MM.1S (cell line): ENCODE data around the gene ZNF362.

Source experiments
- DNase-seq: peaks from one replicate; pipeline ENCODE4 v3.0.0-alpha.2; 2015
- H2AFZ ChIP-seq: fragments of 300-600 bp; sonication (generic); 2 replicates; pipeline ENCODE4 v1.6.0; 2016; ENCODE audit warnings: antibody characterized with exemption, low read length
- H3F3A ChIP-seq: fragments of 300-600 bp; sonication (generic); 2 replicates; pipeline ENCODE4 v1.6.1; 2016; ENCODE audit warnings: mild to moderate bottlenecking, antibody characterized with exemption, low read length, moderate library complexity, mixed read lengths; ENCODE audit not compliant: insufficient read depth
- H3K27ac ChIP-seq: fragments of 300-600 bp; sonication (generic); 2 replicates; pipeline ENCODE4 v1.5.1; 2016; ENCODE audit warnings: mild to moderate bottlenecking, low read length
- H3K27me3 ChIP-seq: fragments of 300-600 bp; sonication (generic); replicated peaks from 2 replicates; pipeline ENCODE4 v1.6.0; 2016; ENCODE audit warnings: low read length; ENCODE audit not compliant: insufficient read depth
- H3K36me3 ChIP-seq: fragments of 300-600 bp; sonication (generic); replicated peaks from 2 replicates; pipeline ENCODE4 v1.6.1; 2016; ENCODE audit warnings: mild to moderate bottlenecking, low read length, mixed read lengths; ENCODE audit not compliant: insufficient read depth
- H3K4me1 ChIP-seq: fragments of 300-600 bp; sonication (generic); 2 replicates; pipeline ENCODE4 v1.6.1; 2016; ENCODE audit warnings: low read length, mixed read lengths
- H3K4me2 ChIP-seq: fragments of 300-600 bp; sonication (generic); 2 replicates; pipeline ENCODE4 v1.6.0; 2016; ENCODE audit warnings: low read depth, low read length
- H3K4me3 ChIP-seq: fragments of 300-600 bp; sonication (generic); 2 replicates; pipeline ENCODE4 v1.5.1; 2016; ENCODE audit warnings: low read length, mixed read lengths
- H3K79me2 ChIP-seq: fragments of 300-600 bp; sonication (generic); 2 replicates; pipeline ENCODE4 v1.6.1; 2016; ENCODE audit warnings: mixed run types, low read length, mixed read lengths
- H3K9ac ChIP-seq: fragments of 300-600 bp; sonication (generic); 2 replicates; pipeline ENCODE4 v1.6.1; 2016; ENCODE audit warnings: low read length, mixed read lengths
- H3K9me2 ChIP-seq: fragments of 300-600 bp; sonication (generic); replicated peaks from 2 replicates; pipeline ENCODE4 v1.6.1; 2016; ENCODE audit warnings: mild to moderate bottlenecking, low read length, mixed read lengths; ENCODE audit not compliant: insufficient read depth
- H3K9me3 ChIP-seq: fragments of 300-600 bp; sonication (generic); replicated peaks from 2 replicates; pipeline ENCODE4 v1.6.1; 2016; ENCODE audit warnings: mild to moderate bottlenecking, low read length, mixed read lengths; ENCODE audit not compliant: insufficient read depth
- H4K20me1 ChIP-seq: fragments of 300-600 bp; sonication (generic); 2 replicates; pipeline ENCODE4 v1.6.1; 2016; ENCODE audit warnings: mild to moderate bottlenecking, low read length, moderate library complexity, mixed read lengths; ENCODE audit not compliant: insufficient read depth
- CTCF ChIP-seq: fragments of 300-600 bp; sonication (generic); IDR thresholded peaks from 2 replicates; pipeline ENCODE4 v1.5.1; 2016; ENCODE audit warnings: antibody characterized with exemption, low read length, mixed read lengths
- EZH2 ChIP-seq: fragments of 300-600 bp; sonication (generic); optimal IDR thresholded peaks from 2 replicates; pipeline ENCODE3; 2017; ENCODE audit warnings: low read depth, mild to moderate bottlenecking, antibody characterized with exemption, low read length, mixed read lengths
- EZH2phosphoT487 ChIP-seq: fragments of 300-600 bp; sonication (generic); IDR thresholded peaks from 2 replicates; pipeline ENCODE4 v1.6.1; 2018; ENCODE audit warnings: antibody characterized with exemption, low read length

The ZNF362 gene

GRCh38 chr1:33234588-33234990, 21.7 kb upstream of the ZNF362 start:
- Histone ChIP-seq H3K4me2 (no peak overlapping the region), H3K27ac (no peak overlapping the region), H3F3A (no peaks in the 10 kb centered on the region), H3K4me3 (no peak overlapping the region), H3K4me1 (no peaks in the 10 kb centered on the region), H3K27me3 (no peaks in the 10 kb centered on the region), H3K79me2 (no peaks in the 10 kb centered on the region), H3K9me2 (no peaks in the 10 kb centered on the region), H3K36me3 (no peaks in the 10 kb centered on the region), H3K9ac (no peak overlapping the region), H4K20me1 (no peaks in the 10 kb centered on the region), H3K9me3 (no peaks in the 10 kb centered on the region), H2AFZ (no peak overlapping the region)
- TF ChIP-seq EZH2, result no peak
- no peak for TF ChIP-seq EZH2phosphoT487
- TF ChIP-seq CTCF, result no peak
- no peak for DNase-seq

GRCh38 chr1:33235521-33235920, 20.8 kb upstream of the ZNF362 start:
- H4K20me1 ChIP-seq, result no peaks in the 10 kb centered on the region
- no peaks in the 10 kb centered on the region for H3K9me3 ChIP-seq
- TF ChIP-seq EZH2 (no peak), EZH2phosphoT487 (no peak), CTCF (no peak)
- no peak overlapping the region for H3K4me3 ChIP-seq
- H2AFZ ChIP-seq, result no peak overlapping the region
- H3F3A ChIP-seq, result no peaks in the 10 kb centered on the region
- H3K79me2 ChIP-seq, result no peaks in the 10 kb centered on the region
- DNase-seq, result no peak
- H3K27ac ChIP-seq, result no peak overlapping the region
- no peak overlapping the region for H3K9ac ChIP-seq
- H3K4me1 ChIP-seq, result no peaks in the 10 kb centered on the region
- no peaks in the 10 kb centered on the region for H3K27me3 ChIP-seq
- H3K36me3 ChIP-seq, result no peaks in the 10 kb centered on the region
- no peaks in the 10 kb centered on the region for H3K9me2 ChIP-seq
- no peak overlapping the region for H3K4me2 ChIP-seq

GRCh38 chr1:33236498-33236897, 19.8 kb upstream of the ZNF362 start:
- Histone ChIP-seq H3K36me3 (no peaks in the 10 kb centered on the region), H3K9me2 (no peaks in the 10 kb centered on the region), H3K4me1 (no peaks in the 10 kb centered on the region), H3K4me3 (no peak overlapping the region), H3K79me2 (no peaks in the 10 kb centered on the region), H4K20me1 (no peaks in the 10 kb centered on the region), H3K27me3 (no peaks in the 10 kb centered on the region), H3K27ac (no peak overlapping the region), H3F3A (no peaks in the 10 kb centered on the region), H2AFZ (no peak overlapping the region), H3K4me2 (no peak overlapping the region), H3K9me3 (no peaks in the 10 kb centered on the region), H3K9ac (no peak overlapping the region)
- no peak for DNase-seq
- TF ChIP-seq EZH2 (no peak), EZH2phosphoT487 (no peak), CTCF (no peak)
